Measurements from ENCODE around the gene PIGX. TPM values are rescaled to one million over a fixed set of nuclear protein-coding genes. Genes with fewer than 3 reads are reported as not detected.
A peak's percentile ranks its signal among the peaks of the same experiment; 100 is the strongest.
"Not testable (repeated sequence)": the region's sequence is repeated elsewhere in the genome, so short reads cannot be mapped to it uniquely, and the experiment has no call there.

PIGX gene
- total and polyA plus RNA-seq, 8 donors = 4.5 to 12.2 (median 9.5) TPM

GRCh38 chr3:196706327-196706726, 5.8 kb upstream of the PIGX start:
- no peak for ATAC-seq
- 90 to 93% methylated on average over 5 of the region's 5 CpGs for WGBS, 2 donors

GRCh38 chr3:196706731-196707130, 5.4 kb upstream of the PIGX start:
- WGBS, 2 donors = 98 to 100% methylated on average over 4 of the region's 4 CpGs
- Histone ChIP-seq H3K9me3 (no peaks in the 10 kb centered on the region), H3K27ac (no peak overlapping the region), H3K4me1 (peaks cover 0 to 5% (median 4%) of the 10 kb centered on the region in 3 donors), H3K36me3 (no peaks in the 10 kb centered on the region), H3K27me3 (no peaks in the 10 kb centered on the region), H3K4me3 (no peak overlapping the region)
- DNase-seq = no peak
- no peak for ATAC-seq
- no peak for TF ChIP-seq CTCF (IDR thresholded peaks at IDR 0.05)
- FAIRE-seq = no peak
- intact Hi-C loops (cut with DNase I) = no loop called here

More at GRCh38 chr3:196706327-196706726, 5.8 kb upstream of the PIGX start:
- no peak for DNase-seq
- no peak for TF ChIP-seq CTCF (IDR thresholded peaks at IDR 0.05)
- intact Hi-C loops (cut with DNase I) = no loop called here
- H3K27ac ChIP-seq = no peak overlapping the region
- no peaks in the 10 kb centered on the region for H3K9me3 ChIP-seq
- no peaks in the 10 kb centered on the region for H3K27me3 ChIP-seq
- no peak overlapping the region for H3K4me3 ChIP-seq
- peaks cover 0 to 3% (median 3%) of the 10 kb centered on the region in 3 donors for H3K4me1 ChIP-seq
- H3K36me3 ChIP-seq = no peaks in the 10 kb centered on the region
- no peak for FAIRE-seq

GRCh38 chr3:196707566-196707965, 4.6 kb upstream of the PIGX start:
- intact Hi-C loops (cut with DNase I) = no loop called here
- Histone ChIP-seq H3K27me3 (no peaks in the 10 kb centered on the region), H3K27ac (no peak overlapping the region), H3K4me1 (peaks cover 0 to 5% (median 4%) of the 10 kb centered on the region in 3 donors), H3K9me3 (no peaks in the 10 kb centered on the region), H3K36me3 (no peaks in the 10 kb centered on the region), H3K4me3 (no peak overlapping the region)
- DNase-seq (no peak), FAIRE-seq (no peak), ATAC-seq (no peak)
- TF ChIP-seq CTCF (IDR thresholded peaks at IDR 0.05) = no peak
- WGBS, 2 donors = 89 to 91% methylated on average over 8 of the region's 8 CpGs

- H3K27me3 ChIP-seq = no peaks in the 10 kb centered on the region
- H3K4me1 ChIP-seq = peaks cover 0 to 11% (median 10%) of the 10 kb centered on the region in 3 donors
- no peak for ATAC-seq
- 76 to 78% methylated on average over 7 of the region's 7 CpGs for WGBS, 2 donors
- no peak for DNase-seq
- intact Hi-C loops (cut with DNase I) = no loop called here
- H3K36me3 ChIP-seq = no peaks in the 10 kb centered on the region
- no peak overlapping the region for H3K27ac ChIP-seq
- TF ChIP-seq CTCF (IDR thresholded peaks at IDR 0.05) = no peak
- H3K4me3 ChIP-seq = no peak overlapping the region
- H3K9me3 ChIP-seq = no peaks in the 10 kb centered on the region
- no peak for FAIRE-seq
Measured at GRCh38 chr3:196708467-196708866, 3.7 kb upstream of the PIGX start.

GRCh38 chr3:196712514-196713413, 587 bp downstream of the PIGX start:
- Histone ChIP-seq H3K4me3 (peak overlapping the region; percentile 37 to 85 (median 73)), H3K27me3 (no peaks in the 10 kb centered on the region), H3K9me3 (no peaks in the 10 kb centered on the region), H3K27ac (peak overlapping the region; percentile 80 to 86 (median 82)), H3K36me3 (no peaks in the 10 kb centered on the region), H3K4me1 (peaks cover 0 to 11% (median 11%) of the 10 kb centered on the region in 3 donors)
- no peak for FAIRE-seq
- intact Hi-C loops (cut with DNase I) = no loop called here
- TF ChIP-seq CTCF (IDR thresholded peaks at IDR 0.05) = no peak
- WGBS, 2 donors = 4% methylated on average over 56 to 64 of the region's 64 CpGs
- DNase-seq = peak in 4 of 6 donors; percentile 60 to 85 (median 74)
- ATAC-seq = peak; percentile 80 to 88 (median 81)

- DNase-seq; H3K9me3 ChIP-seq; H3K36me3 ChIP-seq; FAIRE-seq; H3K27me3 ChIP-seq; intact Hi-C loops (cut with DNase I); H3K27ac ChIP-seq; ATAC-seq; H3K4me3 ChIP-seq; H3K4me1 ChIP-seq: not testable (repeated sequence)
- 71 to 79% methylated on average over 3 of the region's 3 CpGs for WGBS, 2 donors
Measured at GRCh38 chr3:196717162-196717561, 5.0 kb downstream of the PIGX start.

All from pancreas (tissue), 10 donors.